Fibroblast of lung (primary cell): ENCODE data around the gene PLA2G4B. TPM values are rescaled to one million over a fixed set of nuclear protein-coding genes. Genes with fewer than 3 reads are reported as not detected.

ENCODE experiments used
- DNase-seq, 2 donors: peaks; one replicate each; pipeline versions ENCODE4 v3.0.0 to v3.0.0-alpha.2; 2010; ENCODE audit warnings: low read depth in 2 of 2
- H2AFZ ChIP-seq: 2 replicates; pipeline ENCODE4 v1.5.1; 2012; ENCODE audit warnings: low read length, control low read depth, inconsistent platforms
- H3K27ac ChIP-seq: 2 replicates; pipeline ENCODE4 v1.5.1; 2011; ENCODE audit warnings: low read length, control low read depth; ENCODE audit not compliant: insufficient read depth
- H3K27me3 ChIP-seq: 2 replicates; pipeline ENCODE4 v1.5.1; 2011; ENCODE audit warnings: mild to moderate bottlenecking, low read length; ENCODE audit not compliant: control insufficient read depth, insufficient read depth
- H3K36me3 ChIP-seq: 2 replicates; pipeline ENCODE4 v1.5.1; 2011; ENCODE audit warnings: low read length; ENCODE audit not compliant: control insufficient read depth, insufficient read depth
- H3K4me1 ChIP-seq: 2 replicates; pipeline ENCODE4 v1.5.1; 2011; ENCODE audit warnings: low read length; ENCODE audit not compliant: control insufficient read depth, insufficient read depth; ENCODE audit errors: extremely low read depth
- H3K4me2 ChIP-seq: 2 replicates; pipeline ENCODE4 v1.5.1; 2011; ENCODE audit warnings: low read length, control low read depth; ENCODE audit not compliant: insufficient read depth; ENCODE audit errors: extremely low read depth
- H3K4me3 ChIP-seq, 4 experiments: fragments of 200-600 bp in 1 of 4; sonication (generic) in 1 of 4; replicated peaks in 1 of 4; 2 replicates each; pipeline ENCODE4 v1.5.1; 2011 to 2016; ENCODE audit warnings: low read length in 4 of 4, low read depth in 3 of 4, mild to moderate bottlenecking in 3 of 4, control low read depth in 2 of 4, inconsistent platforms in 1 of 4, mixed read lengths in 1 of 4; ENCODE audit not compliant: insufficient read depth in 1 of 4; ENCODE audit errors: control extremely low read depth in 1 of 4
- H3K79me2 ChIP-seq: 2 replicates; pipeline ENCODE4 v1.5.1; 2012; ENCODE audit warnings: mild to moderate bottlenecking, low read length, inconsistent platforms; ENCODE audit not compliant: control insufficient read depth, insufficient read depth
- H3K9ac ChIP-seq: 2 replicates; pipeline ENCODE4 v1.5.1; 2011; ENCODE audit warnings: mild to moderate bottlenecking, low read length, control low read depth; ENCODE audit not compliant: insufficient read depth
- H3K9me3 ChIP-seq: 2 replicates; pipeline ENCODE4 v1.5.1; 2012; ENCODE audit warnings: low read depth, low read length; ENCODE audit not compliant: control insufficient read depth, insufficient read depth
- H4K20me1 ChIP-seq: 2 replicates; pipeline ENCODE4 v1.5.1; 2011; ENCODE audit warnings: low read length; ENCODE audit not compliant: control insufficient read depth, insufficient read depth; ENCODE audit errors: extremely low read depth
- EZH2 ChIP-seq: IDR thresholded peaks from 2 replicates; pipeline ENCODE4 v1.5.1; 2012; ENCODE audit warnings: low read length, control low read depth, mild to moderate bottlenecking; ENCODE audit errors: missing control alignments
- polyA plus RNA-seq, 2 donors: library from polyadenylated mRNA; depleted of rRNA in 1 of 2; stranded (reverse) in 1 of 2; unstranded in 1 of 2; fragments of >200 nt; gene quantifications; 2 replicates each; pipeline ENCODE4 v1.2.1, GENCODE V29; 2011 to 2012; ENCODE audit warnings: missing spikeins in 1 of 2
- total RNA-seq: library from RNA; depleted of rRNA; stranded (reverse); fragments of >200 nt; gene quantifications from 2 replicates; pipeline ENCODE4 v1.2.1, GENCODE V29; 2014
- TF ChIP-seq, protein P1 (sequence below), 2 donors: IDR thresholded peaks in 1 of 2; conservative IDR thresholded peaks in 1 of 2; 1 replicate in 1 of 2; 2 replicates in 1 of 2; pipeline ENCODE4 v1.5.1; 2011 to 2012; ENCODE audit warnings: low read length in 2 of 2, control low read depth in 1 of 2, inconsistent platforms in 1 of 2, low read depth in 1 of 2, mild to moderate bottlenecking in 1 of 2

The PLA2G4B gene
- total and polyA plus RNA-seq, 2 donors (not counting 1 experiment from before 2014, with no cell fraction given) = 0.99 to 1.2 TPM

DNA sequence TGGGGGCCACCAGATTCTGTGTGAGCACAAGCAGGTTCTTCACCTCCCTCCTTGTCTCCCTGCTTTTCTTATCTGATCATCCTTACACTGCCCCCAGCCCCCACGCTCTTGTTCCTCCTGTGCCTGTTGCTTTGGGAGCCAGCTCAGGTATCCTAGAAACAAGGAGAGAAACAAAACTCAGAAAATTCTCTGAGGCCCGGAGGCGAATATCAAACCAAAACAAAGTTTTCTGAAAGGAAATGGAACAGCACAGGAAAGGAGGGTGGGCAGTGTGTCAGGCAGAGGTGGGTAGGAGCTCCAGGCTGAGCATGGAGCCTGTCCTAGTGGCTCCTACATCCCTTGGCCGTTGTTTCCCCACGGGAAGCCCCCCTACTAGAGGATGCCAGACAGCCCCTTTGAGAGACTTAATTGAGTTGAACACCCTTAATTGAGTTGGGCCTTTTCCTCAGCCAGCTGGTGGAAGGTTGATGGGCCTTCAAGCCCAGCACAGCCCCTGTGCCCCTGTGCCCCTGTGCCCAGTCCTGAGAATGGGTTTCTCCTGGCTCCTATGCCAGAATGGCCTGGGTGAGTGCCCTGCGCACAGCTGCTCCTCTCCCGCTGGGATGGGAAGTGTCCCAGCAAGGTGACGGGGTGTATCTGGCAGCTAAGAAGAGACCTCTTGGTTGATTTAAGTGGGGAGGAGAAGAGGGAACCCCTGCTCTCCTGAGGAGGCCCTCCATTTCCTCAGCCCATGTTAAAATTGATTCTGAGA, 33.6 kb upstream of the PLA2G4B start:
- no peaks in the 10 kb centered on the region for H3K9me3 ChIP-seq
- no peaks in the 10 kb centered on the region for H4K20me1 ChIP-seq
- H3K36me3 ChIP-seq = peaks cover 2% of the 10 kb centered on the region
- no peaks in the 10 kb centered on the region for H3K27me3 ChIP-seq
- H3K79me2 ChIP-seq = no peaks in the 10 kb centered on the region
- DNase-seq = no peak
- no peak overlapping the region for H3K4me2 ChIP-seq
- no peak overlapping the region for H3K27ac ChIP-seq
- no peak overlapping the region for H2AFZ ChIP-seq
- H3K9ac ChIP-seq = no peak overlapping the region
- no peak overlapping the region for H3K4me3 ChIP-seq
- no peak for TF ChIP-seq EZH2
- TF ChIP-seq, protein P1, sequence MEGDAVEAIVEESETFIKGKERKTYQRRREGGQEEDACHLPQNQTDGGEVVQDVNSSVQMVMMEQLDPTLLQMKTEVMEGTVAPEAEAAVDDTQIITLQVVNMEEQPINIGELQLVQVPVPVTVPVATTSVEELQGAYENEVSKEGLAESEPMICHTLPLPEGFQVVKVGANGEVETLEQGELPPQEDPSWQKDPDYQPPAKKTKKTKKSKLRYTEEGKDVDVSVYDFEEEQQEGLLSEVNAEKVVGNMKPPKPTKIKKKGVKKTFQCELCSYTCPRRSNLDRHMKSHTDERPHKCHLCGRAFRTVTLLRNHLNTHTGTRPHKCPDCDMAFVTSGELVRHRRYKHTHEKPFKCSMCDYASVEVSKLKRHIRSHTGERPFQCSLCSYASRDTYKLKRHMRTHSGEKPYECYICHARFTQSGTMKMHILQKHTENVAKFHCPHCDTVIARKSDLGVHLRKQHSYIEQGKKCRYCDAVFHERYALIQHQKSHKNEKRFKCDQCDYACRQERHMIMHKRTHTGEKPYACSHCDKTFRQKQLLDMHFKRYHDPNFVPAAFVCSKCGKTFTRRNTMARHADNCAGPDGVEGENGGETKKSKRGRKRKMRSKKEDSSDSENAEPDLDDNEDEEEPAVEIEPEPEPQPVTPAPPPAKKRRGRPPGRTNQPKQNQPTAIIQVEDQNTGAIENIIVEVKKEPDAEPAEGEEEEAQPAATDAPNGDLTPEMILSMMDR (conservative IDR thresholded peaks at IDR 0.05 in 1 of 2, IDR thresholded peaks at IDR 0.05 in 1 of 2; ENCODE audit: low read depth in 1 of 2, low read length in 2 of 2) = no peak
- H3K4me1 ChIP-seq = peaks cover 10% of the 10 kb centered on the region

DNA sequence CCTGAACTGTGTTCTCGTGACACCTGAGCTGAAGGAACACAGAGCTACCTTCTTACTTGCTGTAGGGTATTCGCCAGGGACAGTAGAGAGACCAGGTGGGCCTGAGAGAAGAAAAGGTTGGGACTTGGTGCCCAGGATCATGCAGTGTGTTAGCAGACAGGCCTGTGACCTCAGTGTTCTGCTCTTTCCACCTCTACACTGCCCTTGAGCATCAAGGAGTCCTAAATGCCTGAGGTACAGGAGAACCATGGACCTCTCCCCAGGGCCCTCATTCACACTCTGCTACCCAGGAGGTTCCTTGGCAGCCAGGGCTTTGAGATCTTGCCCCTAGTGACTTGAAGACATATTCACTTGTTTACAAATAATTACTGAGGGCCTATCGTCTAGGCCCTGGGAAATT, 32.9 kb upstream of the PLA2G4B start:
- Histone ChIP-seq H3K36me3 (peaks cover 2% of the 10 kb centered on the region), H3K27ac (no peak overlapping the region)

More for the DNA sequence above, 32.9 kb upstream of the PLA2G4B start:
- Histone ChIP-seq H3K4me1 (peaks cover 10% of the 10 kb centered on the region), H3K4me3 (no peak overlapping the region), H3K79me2 (no peaks in the 10 kb centered on the region), H3K9ac (no peak overlapping the region), H3K4me2 (no peak overlapping the region), H2AFZ (no peak overlapping the region), H4K20me1 (no peaks in the 10 kb centered on the region), H3K9me3 (no peaks in the 10 kb centered on the region), H3K27me3 (no peaks in the 10 kb centered on the region)
- no peak for TF ChIP-seq EZH2
- TF ChIP-seq, protein P1 (conservative IDR thresholded peaks at IDR 0.05 in 1 of 2, IDR thresholded peaks at IDR 0.05 in 1 of 2; ENCODE audit: low read depth in 1 of 2, low read length in 2 of 2) = no peak
- DNase-seq = no peak
